Nucleus accumbens (tissue), 56 donors: ENCODE measurements around the gene BCO2.
"Not testable (repeated sequence)": the region's sequence is repeated elsewhere in the genome, so short reads cannot be mapped to it uniquely, and the experiment has no call there.

ENCODE experiments used
- DNase-seq, 56 donors: peaks; one replicate each; lab custom pipeline; 2025; lab: John Stamatoyannopoulos, UW

Gene BCO2

DNA sequence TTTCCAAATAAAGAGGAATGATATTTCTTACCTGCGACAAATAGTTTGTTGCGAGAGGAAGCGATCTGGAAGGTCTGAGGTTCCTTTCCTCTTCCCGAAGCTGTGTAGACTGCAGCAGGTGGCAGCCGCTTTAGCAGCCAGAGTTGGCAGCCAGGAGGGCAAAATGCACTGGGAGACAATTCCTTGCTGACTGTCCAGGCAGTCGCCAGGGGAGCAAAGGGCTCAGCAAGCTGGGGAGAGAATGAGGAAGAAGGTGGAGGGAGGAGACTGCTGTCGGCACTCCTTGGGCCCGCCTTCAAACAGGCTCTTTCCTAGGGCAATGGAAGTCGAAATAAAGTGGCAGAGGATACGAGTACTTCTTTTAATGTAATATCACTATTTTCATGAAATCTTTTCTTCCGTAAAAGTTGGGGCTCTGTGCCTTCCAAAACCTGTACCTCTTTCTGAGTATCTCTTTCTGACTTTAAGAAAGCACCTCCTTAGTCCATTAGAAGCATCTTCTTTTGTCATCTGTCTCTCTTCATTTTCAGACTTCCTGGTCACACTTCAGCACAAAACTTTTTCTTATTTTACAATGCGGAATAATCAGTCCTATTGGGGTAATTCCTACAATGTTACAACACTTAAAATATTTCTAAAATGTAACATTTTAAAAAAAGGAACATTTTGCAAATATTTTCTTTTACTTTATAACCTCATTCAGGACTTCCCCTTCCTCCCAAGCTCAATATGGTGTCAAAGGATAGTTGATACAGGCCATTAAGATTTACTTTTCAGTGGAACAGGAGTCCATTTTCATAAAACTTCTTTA lies 11.2 kb upstream of the BCO2 start, which contains the start of gene IL18:
Gene IL18, minus strand, starts transcription at position 220 of the 811 bp plus-strand sequence. CDS start 9,041 bp downstream, outside the sequence.
- peak in 4 of 56 donors; percentile 4 to 38 (median 19) for DNase-seq

DNA sequence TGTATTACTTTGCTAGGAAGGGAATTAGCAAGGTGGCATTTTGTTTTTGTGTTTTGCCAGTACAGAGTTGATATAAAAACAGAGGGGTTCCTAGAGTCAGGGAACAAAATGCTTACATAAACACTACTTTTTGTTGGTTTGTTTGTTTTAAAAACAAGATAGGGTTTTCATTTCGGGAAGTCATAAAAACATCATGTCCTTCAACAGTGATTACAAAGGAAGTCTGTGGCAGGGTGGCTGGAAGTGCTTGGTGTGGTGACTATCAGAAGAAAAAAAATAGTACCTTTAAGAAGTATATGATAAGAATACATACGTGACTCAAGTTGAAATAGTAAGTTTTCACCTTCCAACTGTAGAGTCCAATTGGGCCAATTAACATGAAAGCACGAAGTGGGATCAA lies 10.3 kb upstream of the BCO2 start:
- DNase-seq, result no peak

DNA sequence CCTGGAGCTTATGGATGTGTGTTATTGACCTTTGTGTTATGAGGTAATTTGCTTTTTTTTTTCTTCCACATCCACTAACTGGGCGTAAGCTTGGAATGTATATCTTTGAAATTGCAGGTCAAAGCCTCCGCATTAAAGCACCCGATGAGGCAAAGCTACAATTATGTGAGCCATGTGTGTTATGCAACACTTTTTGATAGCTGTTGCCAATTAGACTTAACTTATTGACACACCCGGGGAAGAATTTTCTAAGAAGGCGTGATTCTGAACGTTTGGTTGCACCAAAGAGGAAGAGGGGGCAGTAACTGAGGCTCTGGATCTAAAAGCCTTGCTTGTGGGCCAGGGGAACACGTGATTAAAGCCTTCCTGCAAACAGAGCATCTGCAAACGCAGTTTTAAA lies 8.8 kb upstream of the BCO2 start:
- DNase-seq, result no peak

DNA sequence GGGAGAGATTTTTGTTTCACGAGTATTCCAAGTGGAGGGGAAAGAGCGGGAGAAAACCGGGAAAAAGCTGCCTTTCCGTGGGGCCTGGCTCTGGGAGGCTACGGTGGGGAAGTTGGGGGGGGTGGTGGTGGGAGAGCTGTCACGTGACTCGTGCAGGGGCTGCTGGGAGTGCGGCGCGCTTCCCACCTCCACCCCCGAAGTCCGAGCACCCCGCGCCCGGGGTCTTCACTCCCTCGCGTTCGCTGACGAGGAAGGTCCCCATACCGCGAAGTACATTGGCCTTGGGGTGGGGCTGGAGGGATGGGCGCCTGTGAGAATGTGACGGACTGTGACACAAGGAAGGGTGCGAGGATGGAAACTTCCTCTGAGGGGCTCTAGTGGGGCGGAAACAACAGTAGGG lies 8.2 kb upstream of the BCO2 start, which contains the start of gene TEX12:
Gene TEX12, plus strand, starts transcription at position 228 of the 400 bp plus-strand sequence. CDS start 1,897 bp downstream, outside the sequence.
- DNase-seq, result no peak

DNA sequence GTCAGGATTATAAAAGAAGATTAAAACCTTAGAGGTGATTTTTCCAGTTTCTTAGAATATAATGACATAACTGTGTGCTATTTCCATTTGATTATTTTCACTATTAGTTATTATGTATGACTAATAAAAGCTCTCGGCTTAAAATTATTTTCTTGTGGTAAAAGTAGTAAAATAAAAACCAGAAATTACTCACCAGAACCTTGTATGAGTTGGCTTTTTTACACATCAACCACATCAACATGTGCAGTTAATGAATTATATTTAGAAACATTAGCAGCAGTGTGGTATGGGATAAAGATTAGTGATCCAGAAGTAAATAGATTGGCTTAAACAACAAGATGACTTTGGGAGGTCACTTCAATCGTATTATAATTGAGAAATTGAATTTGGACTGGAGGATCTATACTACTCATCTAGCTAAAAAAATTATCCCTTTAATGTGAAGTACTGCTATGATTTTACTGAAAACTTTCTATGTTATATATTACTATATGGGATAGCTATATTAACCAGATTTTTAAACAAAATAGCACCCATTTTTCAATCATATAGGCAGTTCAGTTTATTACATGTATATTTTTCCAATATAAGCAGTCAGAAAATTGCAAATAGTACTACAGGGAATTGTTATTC lies 2.8 kb upstream of the BCO2 start:
- DNase-seq, result no peak

DNA sequence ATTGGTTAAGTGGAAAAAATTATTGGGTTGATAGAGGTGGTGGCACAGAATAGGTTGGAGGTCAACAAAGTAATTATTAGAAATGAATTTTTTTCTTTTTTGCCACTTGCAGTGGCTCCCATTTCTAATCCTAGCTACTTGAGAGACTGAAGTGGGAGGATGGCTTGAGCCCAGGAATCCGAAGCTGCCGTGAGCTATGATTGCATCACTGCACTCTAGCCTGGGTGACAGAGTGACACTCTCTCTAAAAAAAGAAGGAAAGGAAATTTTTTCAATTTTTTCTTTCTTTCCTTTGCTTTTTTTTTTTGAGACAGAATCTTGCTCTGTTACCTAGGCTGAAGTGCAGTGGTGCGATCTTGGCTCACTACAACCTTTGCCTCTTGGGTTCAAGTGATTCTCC lies 2.2 kb upstream of the BCO2 start:
- peak in 1 of 56 donors; percentile 7 for DNase-seq

DNA sequence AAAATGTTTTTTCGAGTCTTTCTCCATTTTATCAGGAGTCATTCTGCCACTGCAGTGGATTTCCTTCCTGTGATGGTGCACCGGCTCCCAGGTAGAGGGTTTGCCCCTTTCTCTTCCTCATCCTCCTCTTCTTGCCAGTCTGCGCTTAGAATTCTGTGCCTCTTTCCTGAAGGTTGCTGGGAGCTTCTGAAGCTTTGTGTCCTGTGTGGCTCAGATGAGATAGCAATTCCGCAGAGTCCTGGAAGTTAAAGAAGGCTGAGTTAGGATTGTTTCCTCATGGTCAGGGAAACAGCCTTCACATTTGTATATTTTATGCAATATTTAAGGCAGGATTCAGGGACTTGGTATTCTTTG lies 264 bp downstream of the BCO2 start:
- peak in 5 of 56 donors; percentile 35 to 67 (median 53) for DNase-seq

DNA sequence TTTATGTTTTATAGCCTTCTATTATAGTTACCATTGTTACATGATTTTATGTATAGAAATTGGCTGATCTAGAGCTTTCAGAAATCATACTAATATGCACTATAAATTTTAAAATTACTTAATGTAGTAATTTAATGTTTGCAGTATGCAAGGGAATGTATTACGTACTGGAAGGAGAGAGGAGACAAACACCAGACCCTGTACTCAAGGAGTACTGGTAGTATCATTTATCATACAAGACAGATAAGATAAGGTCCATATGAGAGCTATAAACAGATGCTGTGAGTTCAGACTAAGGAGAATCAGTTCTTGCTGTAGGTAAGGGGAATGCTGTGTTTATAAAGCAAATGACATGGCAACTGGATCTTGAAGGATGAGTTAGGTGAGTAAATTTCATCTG lies 765 bp downstream of the BCO2 start:
- DNase-seq, result no peak

DNA sequence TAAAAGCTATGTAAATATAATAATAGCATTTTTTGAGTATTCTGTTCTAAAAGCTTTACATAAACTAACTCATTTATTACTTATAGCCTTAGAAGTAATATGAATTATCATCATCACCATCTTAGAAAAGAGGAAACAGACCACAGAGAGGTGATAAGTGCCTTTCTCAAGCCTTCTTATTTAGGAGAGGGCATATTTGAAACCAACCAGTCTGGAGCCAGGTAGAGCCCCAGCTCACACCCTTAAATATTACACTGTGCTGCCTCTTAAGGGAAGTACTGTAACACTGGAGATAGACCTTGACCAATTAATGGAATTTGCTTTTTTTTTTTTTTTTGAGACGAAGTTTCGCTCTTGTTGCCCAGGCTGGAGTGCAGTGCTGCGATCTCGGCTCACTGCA lies 2.3 kb downstream of the BCO2 start:
- DNase-seq, result no peak

DNA sequence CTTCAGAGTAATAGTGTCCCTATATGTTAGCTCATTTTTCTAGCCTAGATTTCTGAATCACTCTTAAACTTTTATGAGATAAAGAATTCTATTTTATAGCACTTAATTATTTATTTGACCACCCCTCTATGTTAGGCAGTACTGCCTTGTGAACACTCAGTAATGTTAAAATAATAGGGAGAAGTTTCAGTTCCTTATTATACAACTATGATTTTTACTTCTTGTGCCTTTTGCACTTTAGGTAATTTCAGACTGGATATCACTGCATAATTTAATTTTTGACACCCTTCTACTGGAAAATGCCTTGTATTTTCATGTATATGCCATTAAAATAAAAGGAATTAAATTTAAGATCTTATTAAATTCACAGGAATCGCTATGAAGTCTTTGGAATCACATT lies 3.1 kb downstream of the BCO2 start:
- no peak for DNase-seq

DNA sequence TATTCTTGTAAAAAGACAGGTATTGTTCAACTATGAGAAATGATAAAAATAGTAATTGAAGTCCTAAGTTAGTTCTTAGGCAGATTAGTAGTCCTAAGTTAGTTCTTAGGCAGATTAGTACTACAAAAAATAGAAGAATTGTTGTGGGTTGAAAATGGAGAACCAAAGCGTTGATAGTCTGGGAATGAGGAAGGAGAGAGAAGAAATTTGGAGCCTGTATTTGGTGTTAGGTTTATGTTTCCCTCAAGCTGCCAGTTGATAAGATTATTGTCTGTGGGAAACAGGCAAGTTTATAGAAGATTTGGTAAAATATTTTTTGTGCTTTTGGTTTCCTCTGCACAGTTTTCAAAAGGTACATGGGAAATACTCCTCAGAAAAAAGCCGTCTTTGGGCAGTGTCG lies 3.6 kb downstream of the BCO2 start:
- DNase-seq, result no peak

DNA sequence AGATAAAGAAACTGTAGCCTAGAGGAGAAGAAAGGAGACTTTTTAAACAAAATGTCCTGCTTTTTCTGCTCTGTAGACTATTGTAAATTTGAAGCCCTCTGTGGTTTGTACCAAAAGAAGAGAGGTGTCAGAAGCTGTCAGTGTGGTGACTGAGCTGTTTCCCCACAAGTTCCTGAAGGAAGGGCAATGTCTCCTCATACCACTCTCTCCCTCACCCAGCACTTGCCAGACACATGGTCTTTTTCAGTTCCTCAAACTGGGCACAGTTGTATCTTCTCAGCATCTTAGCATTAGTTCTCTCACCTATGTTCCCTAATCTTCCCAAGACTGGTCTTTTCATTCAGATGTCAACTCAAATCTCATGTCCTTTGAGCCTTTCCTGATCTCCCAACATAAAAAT lies 4.3 kb downstream of the BCO2 start:
- peak in 9 of 56 donors; percentile 1 to 31 (median 9) for DNase-seq

DNA sequence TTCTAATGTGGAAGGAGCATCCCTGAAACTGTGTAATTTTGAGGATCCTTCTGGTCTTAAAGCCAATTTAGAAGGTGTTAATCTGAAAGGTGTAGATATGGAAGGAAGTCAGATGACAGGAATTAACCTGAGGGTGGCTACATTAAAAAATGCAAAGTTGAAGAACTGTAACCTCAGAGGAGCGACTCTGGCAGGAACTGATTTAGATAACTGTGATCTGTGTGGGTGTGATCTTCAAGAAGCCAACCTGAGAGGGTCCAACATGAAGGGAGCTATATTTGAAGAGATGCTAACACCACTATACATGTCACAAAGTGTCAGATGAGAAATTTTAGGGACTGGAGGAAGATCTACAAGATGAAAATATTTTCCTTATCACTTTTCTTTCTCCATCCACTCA lies 7.6 kb downstream of the BCO2 start:
- no peak for DNase-seq

DNA sequence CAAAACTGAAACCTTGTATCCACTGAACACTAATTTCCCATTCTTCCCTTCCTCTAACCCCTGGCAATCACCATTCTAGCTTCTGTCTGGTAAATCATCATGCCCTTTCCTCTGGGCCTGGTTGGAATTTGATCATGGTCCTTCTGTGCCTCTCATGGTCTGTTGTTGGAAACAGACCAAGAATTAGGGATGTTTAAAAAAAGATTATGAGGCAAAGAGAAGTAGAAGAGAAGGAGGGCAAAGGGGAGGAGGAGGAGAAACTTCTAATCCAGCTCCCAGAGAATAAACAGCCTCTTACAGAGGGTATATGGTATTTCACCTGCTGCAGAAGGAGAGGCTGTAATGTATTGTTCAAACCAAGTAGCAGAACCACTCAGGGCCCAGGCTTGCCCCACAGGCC lies 10.6 kb downstream of the BCO2 start:
- no peak for DNase-seq

DNA sequence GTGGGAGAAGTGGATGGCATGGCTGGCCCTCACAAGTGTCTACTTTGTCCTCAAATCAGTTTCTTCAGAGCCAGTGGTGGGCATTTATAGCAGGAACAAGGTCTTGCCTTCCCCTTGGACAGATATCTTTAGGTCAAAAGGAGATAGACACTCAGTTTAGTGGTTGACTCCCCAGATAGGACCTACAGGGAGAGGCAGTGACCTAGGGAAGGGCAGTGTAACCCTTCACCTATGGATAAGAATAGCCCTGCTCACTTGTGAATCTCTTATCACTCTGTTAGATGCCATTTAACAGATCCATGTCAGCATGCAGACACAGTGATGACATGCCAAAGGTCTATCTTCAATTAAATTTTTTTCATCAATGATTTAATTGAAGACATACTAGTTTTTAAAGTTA lies 11.0 kb downstream of the BCO2 start:
- DNase-seq, result no peak

DNA sequence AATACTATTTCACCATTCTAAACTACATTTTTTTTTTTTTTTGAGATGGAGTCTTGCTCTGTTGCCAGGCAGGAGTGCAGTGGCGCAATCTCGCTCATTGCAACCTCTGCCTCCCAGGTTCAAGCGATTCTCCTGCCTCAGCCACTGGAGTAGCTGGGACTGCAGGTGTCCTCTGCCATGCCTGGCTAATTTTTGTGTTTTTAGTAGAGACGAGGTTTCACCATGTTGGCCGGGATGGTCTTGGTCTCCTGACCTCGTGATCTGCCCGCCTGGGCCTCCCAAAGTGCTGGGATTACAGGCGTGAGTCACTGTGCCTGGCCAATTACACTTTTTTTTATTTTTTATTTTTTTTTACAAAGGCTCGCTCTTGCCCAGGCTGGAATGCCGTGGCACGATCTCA lies 19.8 kb downstream of the BCO2 start:
- DNase-seq, result not testable (repeated sequence)

DNA sequence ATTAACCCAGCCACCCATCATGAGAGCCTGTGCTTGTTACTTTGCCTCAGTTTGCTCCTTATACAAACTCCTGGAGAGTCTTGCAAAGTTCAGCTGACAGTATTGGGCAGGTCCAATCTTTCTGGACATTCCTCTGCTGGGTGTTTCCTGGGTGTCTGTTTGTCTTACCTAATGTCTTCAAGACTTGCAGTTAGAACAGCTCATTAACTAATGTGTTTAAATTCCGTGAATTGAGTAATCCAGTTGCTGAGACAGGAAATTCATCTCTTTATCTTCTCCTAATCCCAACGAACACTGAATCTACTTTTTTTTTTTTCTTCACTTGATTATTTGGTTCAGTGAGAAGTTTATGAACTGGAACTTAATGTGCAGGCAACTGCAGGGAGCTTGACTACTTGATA lies 20.6 kb downstream of the BCO2 start:
- no peak for DNase-seq

DNA sequence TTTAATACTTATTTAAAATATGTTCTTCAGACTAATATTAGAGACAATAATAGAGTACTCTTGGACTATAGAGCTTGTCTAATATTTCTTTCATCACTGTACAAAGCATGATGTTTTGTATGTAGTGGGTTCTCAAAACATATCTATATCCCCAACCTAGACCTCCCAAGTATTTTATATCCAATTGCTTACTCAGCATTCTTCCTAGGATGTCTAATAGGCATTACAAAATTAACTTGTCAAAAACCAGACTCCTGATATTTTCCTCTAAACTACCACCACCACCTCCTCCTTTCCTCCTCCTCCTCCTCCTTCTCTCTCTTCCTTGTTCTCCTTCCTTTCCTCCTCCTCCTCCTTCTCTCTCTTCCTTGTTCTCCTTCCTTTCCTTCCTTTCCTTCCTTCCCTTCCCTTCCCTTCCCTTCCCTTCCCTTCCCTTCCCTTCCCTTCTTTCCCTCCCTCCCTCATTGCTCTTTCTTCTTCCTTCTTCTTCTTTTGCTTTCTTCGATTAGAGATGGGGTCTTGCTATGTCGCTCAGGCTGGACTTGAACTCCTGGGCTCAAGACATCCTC lies 21.3 kb downstream of the BCO2 start:
- DNase-seq, result no peak

DNA sequence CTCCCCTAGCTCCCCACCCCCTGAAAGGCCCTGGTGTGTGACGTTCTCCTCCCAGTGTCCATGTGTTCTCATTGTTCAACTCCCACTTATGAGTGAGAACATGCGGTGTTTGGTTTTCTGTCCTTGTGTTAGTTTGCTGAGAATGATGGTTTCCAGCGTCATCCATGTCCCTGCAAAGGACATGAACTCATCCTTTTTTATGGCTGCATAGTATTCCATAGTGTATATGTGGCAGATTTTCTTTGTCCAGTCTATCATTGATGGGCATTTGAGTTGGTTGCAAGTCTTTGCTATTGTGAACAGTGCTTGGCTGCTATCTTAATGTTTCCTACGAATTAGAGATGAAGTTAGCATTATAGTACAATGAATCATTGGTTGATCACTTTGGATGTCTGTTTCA lies 23.8 kb downstream of the BCO2 start:
- not testable (repeated sequence) for DNase-seq

DNA sequence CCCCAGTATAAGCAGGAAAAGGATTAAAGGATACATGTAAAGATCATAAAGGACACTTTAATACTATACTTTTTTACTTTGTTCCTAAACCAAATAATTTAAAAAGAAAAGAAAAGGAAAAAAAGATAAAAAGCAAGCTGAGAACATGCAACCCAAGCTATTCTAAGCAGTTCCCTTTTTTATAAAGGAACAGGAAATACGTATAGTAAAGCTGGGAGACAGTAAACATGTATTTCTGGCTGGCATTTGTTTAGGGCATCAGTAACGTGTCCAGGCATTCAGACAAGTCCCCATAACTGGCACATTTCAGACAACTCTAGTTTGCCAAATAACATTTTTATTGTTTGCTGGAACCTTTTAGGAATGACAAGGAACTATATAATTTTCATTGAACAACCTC lies 24.9 kb downstream of the BCO2 start:
- no peak for DNase-seq

DNA sequence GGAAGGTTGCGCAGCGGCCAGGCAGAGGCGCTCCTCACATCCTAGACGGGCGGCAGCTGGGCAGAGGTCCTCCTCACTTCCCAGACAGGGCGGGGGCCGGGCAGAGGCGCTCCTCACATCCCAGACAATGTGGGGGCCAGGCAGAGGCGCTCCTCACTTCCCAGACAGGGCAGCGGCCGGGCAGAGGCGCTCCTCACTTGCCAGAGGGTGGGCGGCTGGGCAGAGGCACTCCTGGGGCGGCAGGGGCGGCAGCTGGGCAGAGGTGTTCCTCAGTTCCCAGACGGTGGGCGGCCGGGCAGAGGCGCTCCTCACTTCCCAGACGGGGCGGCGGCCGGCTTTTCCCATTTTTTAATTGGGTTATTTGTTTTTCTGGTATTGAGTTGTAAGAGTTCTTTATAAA lies 30.8 kb downstream of the BCO2 start:
- no peak for DNase-seq

DNA sequence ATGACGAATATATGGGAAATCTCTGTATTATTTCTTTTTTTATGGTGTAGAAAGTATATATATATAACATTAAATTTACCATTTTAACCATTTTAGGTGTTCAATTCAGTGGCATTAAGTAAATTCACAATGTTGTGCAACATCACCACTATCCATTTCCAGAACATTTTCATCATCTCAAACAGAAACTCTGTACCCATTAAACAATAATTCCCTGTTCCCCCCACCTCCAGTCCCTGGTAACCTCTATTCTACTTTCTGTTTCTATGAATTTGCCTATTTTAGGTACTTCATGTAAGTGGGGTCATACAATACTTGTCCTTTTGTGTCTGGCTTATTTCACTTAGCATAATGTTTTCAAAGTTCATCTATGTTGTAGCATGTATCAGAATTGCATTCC lies 35.6 kb downstream of the BCO2 start:
- DNase-seq, result no peak
